Choroid plexus epithelial cell (primary cell): ENCODE data around the gene BAG1.

ENCODE experiments used
- DNase-seq: peaks from one replicate; pipeline ENCODE4 v3.0.0-alpha.2; 2010; ENCODE audit warnings: low read depth
- H3K4me3 ChIP-seq: 2 replicates; pipeline ENCODE4 v1.5.1; 2011; ENCODE audit warnings: low read depth, mild to moderate bottlenecking, control low read depth, low read length, moderate library complexity
- CTCF ChIP-seq: conservative IDR thresholded peaks from 2 replicates; pipeline ENCODE4 v1.5.1; 2011; ENCODE audit warnings: low read depth, mild to moderate bottlenecking, control low read depth, inconsistent platforms, low read length, moderate library complexity

BAG1 gene

GRCh38 chr9:33265211-33265865 lies 830 bp upstream of the BAG1 start:
- peak; percentile 25 for DNase-seq
- H3K4me3 ChIP-seq = peak overlapping the region; percentile 83
- TF ChIP-seq CTCF = no peak

GRCh38 chr9:33264003-33264472 lies 470 bp downstream of the BAG1 start:
- TF ChIP-seq CTCF = no peak
- peak; percentile 10 for DNase-seq

DNA sequence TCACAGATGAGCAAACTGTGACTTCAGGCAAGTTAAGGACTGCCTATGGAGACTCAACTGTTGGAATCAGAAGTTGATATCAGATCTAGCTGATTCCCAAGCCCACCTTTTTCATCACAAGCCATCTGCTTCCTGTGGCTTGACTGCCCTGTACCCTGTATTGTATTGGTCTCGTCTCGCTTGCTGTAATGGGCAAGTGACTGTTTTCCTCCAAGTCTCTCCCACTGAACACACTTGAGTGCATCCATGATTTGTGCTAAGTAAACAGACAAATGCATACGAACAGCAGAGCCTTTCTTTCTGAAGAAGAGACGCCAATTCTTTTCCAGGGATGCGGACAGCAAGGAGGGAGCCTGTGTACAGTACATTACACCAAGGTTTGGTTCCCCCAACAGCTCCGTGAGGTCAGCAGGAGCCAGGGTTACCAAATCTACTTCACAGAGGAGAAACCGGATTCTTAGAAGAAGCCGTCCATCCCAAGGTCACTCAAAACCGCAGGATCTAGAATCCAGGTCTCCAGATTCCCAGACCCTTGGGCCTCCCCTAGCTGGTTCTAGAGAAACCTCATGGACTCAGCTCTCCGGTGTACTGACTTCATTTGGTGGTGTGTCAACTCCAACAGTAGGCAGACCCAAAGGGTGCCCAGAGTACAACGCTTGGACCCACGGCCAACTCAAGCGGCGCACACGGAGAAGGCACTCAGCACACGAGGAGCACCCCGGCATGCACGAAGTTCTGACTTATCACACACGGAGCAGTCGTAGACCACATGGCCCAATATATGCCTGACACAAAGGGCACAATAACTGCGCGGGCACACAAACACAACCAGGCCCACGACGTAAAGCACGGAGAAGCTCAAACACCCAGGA lies 1.1 kb downstream of the BAG1 start:
- peak overlapping the region; percentile 79 for H3K4me3 ChIP-seq
- DNase-seq = peak; percentile 29
- TF ChIP-seq CTCF = no peak

More at GRCh38 chr9:33264003-33264472, 470 bp downstream of the BAG1 start:
- peak overlapping the region; percentile 79 for H3K4me3 ChIP-seq

- no peak for DNase-seq
- no peak for TF ChIP-seq CTCF
- no peak overlapping the region for H3K4me3 ChIP-seq
Observed at GRCh38 chr9:33260372-33260771, 4.1 kb downstream of the BAG1 start.

DNA sequence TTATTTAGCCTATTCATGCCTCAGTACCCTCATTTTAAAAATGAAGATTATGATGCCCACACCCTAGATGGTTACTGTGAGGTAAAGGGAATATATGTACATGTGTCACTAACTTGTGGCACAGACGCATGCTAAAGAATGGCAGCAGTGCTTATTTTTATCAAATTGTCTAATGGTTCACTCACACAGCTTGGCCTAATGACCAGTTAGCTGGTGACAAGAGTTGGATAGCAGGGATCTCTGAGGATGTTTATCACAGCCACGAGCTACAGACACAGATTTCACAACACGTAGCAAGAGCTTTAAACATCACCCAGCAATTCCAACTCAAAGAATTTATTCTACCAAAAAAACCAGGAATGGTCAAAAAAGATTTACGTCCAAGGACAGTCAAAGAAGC lies 7.2 kb downstream of the BAG1 start:
- no peak overlapping the region for H3K4me3 ChIP-seq
- TF ChIP-seq CTCF = no peak
- no peak for DNase-seq

GRCh38 chr9:33256236-33256635 lies 8.3 kb downstream of the BAG1 start:
- no peak for DNase-seq
- H3K4me3 ChIP-seq = no peak overlapping the region
- TF ChIP-seq CTCF = no peak

GRCh38 chr9:33255471-33255870 lies 9.0 kb downstream of the BAG1 start:
- no peak for DNase-seq
- no peak for TF ChIP-seq CTCF
- no peak overlapping the region for H3K4me3 ChIP-seq
